Effector CD8-positive, alpha-beta T cell (primary cell): ENCODE data around the gene DCTN4.

Experiments
- DNase-seq: peaks from one replicate; lab custom pipeline; 2025; lab: John Stamatoyannopoulos, UW

The DCTN4 gene

DNA sequence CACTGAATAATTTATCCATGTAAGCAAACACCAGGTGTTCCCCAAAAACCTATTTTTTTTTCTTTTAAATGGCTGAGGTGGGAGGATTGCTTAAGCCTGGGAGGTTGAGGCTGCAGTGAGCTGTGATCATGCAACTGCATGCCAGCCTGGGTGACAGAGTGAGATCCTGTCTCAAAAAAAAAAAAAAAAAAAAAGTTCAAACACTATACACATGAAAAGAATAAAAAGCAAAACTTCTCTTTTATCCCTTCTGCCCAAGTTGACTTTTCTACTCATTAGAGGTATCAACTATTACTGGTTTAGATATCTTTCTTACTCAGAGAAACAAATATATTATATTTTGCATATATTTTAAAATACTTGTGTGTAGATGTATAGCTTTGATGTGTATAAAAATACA, 17.8 kb downstream of the DCTN4 start:
- no peak for DNase-seq

DNA sequence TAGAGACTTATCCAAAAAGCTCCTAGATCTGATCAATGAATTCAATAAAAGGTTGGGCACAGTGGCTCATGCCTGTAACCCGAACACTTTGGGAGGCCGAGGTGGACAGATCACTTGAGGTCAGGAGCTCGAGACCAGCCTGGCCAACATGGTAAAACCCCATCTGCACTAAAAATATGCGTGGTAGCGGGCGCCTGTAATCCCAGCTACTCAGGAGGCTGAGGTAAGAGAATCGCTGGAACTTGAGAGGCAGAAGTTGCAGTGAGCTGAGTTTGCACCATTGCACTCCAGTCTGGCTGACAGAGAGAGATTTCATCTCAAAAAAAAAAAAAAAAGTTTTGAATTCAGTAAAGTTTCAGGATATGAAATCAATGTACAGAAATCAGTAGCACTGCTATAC, 20.0 kb downstream of the DCTN4 start:
- no peak for DNase-seq

DNA sequence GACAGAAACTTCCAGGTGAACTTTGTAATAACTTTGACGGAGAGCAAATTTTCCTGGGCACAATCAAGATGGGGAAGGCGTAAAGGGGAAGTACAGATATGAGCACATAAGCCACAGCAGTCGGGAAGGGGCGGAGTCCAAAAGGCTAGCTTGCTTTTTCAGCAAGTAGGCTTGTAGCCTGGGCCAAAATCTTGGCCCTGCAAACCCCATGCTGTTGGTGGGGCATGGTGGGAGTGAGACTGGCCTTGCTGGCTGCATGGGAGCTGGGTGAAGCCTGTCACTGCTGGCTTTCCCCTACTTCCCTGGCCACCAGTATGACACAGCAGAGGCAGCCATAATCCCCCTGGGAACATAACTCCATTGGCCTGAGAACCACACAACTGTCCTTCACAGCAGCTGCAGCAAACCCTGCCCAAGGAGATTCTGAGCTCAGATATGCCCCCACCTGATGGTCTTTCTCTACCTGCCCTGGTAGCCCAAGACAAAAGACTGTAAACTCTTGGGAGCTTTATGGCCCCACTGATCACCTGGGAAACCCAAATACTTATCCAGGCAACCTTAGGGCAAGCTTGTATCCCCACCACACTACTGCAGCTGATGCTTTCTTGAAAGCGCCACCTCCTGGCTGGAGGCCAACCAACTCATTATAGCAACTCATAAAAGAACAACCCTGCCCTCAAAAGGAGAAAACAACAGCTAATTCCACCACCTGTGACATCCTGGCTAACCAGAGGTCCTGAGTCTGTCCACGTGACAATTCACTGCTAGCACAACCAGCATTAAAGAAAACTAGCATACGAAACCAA, 24.0 kb downstream of the DCTN4 start:
- no peak for DNase-seq

GRCh38 chr5:150731669-150732242, 27.1 kb downstream of the DCTN4 start:
- no peak for DNase-seq

DNA sequence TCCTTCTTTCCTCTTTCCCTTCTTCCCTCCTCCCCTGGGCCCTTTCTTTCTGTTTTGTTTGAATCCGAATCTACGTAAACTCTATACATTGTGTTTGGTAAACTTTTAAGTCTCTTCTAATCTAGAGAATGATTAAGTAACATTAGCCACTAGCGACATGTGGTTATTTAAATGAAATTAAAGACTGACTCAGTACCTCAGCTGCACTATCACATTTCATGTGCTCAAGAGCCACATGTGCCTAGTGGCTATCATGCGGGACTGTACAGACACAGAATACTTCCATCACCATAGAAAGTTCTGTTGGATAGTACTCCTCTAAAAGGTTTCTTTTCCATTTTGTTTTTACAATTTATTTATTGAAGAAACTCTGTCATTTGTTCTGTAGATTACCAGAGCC, 29.0 kb downstream of the DCTN4 start:
- no peak for DNase-seq

- no peak for DNase-seq
These were observed 35.0 kb downstream of the DCTN4 start for GRCh38 chr5:150723845-150724244.

DNA sequence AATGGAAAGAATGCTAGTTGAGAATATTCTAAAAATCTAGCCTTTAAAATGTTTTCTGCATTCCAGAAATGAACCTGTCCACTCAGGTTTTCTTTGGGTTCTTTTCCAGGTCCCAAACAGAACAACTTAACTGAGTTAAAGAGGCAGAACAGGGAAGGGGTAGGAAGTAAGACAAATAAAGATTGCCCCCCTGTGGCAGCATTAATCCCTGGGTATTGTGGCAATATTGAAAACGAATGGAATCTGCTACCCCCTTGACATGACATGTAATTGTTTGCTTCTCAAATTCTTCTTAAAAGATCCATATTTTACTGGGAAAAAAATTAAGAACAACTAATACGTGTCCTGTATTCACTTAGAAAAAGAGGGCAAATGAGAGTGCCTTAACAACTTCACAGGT, 48.7 kb downstream of the DCTN4 start:
- no peak for DNase-seq

- no peak for DNase-seq
These were observed 51.9 kb downstream of the DCTN4 start for GRCh38 chr5:150706776-150707390.

DNA sequence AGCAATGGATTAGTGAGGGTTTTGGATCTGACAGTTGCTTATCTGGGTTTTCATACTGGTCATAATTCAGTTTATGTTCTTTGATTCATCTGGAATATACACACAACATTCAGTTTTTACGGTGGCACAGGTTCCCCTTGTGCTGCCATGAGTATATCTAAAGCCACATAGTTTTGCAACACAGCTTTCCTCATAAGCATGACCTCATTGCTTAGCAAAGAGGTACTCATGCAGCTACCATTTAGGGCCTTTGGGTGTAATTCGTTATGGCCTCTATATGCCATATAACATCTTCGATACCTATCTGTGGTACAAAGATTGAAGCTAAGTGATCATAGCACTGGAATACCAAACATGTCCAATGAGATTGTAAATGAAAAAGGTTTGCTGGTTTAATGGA, 55.1 kb downstream of the DCTN4 start:
- DNase-seq = no peak

GRCh38 chr5:150700594-150701377, 58.0 kb downstream of the DCTN4 start, which contains the start of gene RBM22:
Gene RBM22 (minus strand): TSS chr5:150701062. CDS start chr5:150700985, 77 bp downstream.
- peak; percentile 85 for DNase-seq

DNA sequence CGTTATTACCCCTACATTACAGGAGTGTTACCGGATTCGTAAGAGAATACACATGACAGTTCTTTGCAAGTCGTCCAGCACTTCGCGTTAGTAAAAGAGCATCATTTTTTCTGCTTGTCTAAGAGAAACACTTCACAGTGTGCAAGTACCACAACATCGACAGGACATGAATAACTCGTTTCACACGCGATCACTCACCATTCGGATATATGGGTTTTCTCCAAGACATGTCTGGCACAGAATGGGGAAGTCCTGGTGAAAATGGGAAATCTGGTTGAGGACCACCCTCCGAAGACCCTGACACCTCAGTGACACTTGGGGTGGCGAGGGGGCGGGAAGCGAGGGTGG, 58.6 kb downstream of the DCTN4 start:
- no peak for DNase-seq

- no peak for DNase-seq
These were observed 64.2 kb downstream of the DCTN4 start for GRCh38 chr5:150694612-150695011.

GRCh38 chr5:150692276-150692675, 66.5 kb downstream of the DCTN4 start:
- DNase-seq = no peak

- DNase-seq = no peak
These were observed 68.1 kb downstream of the DCTN4 start for GRCh38 chr5:150690760-150691159.

GRCh38 chr5:150689120-150689519, 69.7 kb downstream of the DCTN4 start:
- no peak for DNase-seq

DNA sequence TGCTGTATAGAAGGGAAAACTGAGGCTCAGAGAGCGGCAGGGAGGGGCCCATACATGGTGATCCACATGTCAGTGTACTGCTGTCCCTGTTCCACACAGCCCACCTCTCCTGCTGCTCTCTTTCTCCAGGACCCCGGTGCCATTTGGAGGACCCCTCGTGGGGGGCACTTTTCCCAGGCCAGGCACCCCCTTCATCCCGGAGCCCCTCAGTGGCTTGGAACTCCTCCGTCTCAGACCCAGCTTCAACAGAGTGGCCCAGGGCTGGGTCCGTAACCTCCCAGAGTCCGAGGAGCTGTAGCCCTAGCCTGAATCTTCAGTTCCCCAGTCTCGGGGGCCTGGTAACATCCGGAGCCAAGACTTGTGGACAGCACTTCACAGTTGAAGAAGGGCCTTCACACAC, 82.2 kb downstream of the DCTN4 start:
- no peak for DNase-seq

DNA sequence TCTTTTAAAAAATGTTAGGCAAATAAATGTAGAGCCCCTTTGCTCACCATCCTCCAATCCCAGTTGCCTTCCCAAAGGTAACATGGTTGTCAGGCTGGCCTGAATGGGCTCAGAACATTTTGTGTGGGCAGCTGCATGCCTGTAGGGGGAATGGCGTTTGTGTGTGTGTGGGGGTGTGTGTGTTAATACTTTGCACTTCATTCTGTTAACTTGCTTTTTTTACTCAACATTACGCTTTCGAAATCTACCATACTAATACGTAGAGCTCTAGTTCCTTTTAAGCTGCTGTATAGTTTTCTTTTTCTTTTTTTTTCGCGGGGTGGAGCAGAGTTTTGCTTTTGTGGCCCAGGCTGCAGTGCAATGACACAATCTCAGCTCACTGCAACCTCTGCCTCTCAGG, 83.7 kb downstream of the DCTN4 start:
- no peak for DNase-seq

DNA sequence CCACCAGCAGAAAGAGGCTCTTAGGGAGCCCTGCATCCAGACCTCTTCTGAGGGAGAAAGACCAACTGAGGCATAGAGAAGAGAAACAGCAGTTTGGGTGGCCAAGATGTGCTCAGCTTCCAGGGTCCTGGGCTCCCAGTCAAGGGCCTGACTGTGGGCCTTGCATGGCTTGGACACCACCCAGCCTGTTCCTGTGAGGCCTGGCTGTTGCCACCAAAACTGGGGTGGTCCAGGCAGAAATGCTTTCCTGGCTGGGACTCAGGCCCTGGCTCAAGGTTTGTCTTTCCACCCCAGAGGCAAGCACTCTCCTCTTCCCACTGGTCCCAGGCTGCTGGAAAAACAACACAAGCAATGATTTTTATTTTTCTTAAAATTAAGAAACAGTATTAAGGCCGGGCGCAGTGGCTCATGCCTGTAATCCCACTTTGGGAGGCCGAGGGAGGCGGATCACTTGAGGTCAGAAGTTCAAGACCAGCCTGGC, 84.4 kb downstream of the DCTN4 start:
- no peak for DNase-seq

GRCh38 chr5:150672884-150673275, 85.9 kb downstream of the DCTN4 start:
- DNase-seq = no peak

GRCh38 chr5:150672237-150672883, 86.5 kb downstream of the DCTN4 start:
- no peak for DNase-seq

- no peak for DNase-seq
These were observed 87.1 kb downstream of the DCTN4 start for GRCh38 chr5:150671509-150672236.
